ENCODE measurements around the gene NDUFA13.

The NDUFA13 gene

GRCh38 chr19:19549804-19550464, 33.9 kb downstream of the NDUFA13 start:
- DNase-seq = no peak

- no peak for DNase-seq
These were observed 34.5 kb downstream of the NDUFA13 start for GRCh38 chr19:19550485-19550929.

- DNase-seq = no peak
These were observed 35.2 kb downstream of the NDUFA13 start for GRCh38 chr19:19550972-19551852.

- DNase-seq = no peak
These were observed 35.8 kb downstream of the NDUFA13 start for GRCh38 chr19:19551853-19552192.

DNA sequence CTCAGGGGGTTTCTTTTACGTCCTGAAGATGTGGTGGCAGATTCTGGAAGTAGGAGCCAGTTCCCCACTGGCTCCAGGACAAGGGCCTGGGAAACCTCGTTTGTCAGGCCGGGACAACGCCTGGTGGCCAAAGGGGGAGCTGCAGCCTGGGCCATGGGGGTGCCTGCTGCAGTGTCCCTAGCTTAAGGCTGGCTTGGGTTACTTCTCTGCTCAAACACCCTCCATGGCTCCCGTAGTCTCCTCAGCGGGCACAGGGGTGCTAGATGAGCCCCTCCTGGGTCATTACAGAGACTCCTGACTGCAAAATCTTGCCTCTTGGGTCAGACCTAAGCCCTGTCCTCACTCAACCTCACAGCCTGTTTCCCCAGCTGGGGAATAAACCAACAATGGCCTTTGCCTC, 36.8 kb downstream of the NDUFA13 start:
- no peak for DNase-seq

- no peak for DNase-seq
These were observed 37.6 kb downstream of the NDUFA13 start for GRCh38 chr19:19553670-19554069.

DNA sequence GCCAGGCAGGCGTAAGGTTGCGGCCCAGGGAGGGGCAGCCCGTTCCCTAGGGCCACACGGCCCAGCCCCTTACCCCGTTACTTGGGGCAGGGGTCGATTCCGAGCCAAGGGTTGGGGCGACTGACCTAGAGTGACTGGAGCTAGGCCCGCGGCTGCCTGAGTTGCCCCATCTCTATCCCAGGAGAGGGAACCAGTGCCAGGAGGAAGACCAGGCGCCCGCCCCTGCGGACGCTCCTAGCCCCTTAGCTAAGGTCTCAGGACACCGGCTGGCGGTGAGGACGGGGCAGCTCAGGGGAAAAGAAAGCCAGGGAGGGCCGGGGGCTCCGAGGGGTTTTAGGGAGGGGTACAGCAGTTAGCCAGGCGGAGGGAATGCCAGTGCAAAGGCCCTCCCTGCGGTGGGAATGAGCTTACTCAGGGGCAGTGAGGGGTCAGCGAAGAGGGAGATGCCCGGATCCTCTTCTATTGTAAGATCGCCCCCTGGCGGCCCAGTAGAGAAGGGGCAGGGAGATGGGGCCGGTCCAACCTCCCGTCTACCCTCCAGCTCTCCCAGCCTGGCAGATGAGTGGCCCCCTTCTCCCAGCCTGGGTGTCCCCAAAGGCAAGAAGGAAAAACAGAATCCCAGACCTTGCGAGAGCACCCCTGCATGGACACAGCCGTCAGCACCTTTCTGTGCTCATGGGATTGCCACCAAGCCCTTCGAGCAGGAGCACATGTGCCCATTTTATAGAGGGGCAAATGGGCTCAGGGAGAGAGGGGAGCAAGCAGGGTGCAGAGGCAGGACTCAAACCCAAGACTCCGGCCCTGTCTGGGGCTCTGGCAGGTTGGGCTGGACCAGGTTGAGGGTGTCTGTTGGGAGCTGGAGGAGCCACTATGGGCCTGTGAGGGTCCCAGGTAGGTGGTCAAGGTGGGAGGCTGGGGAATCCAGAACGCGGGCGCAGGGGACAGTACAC, 38.3 kb downstream of the NDUFA13 start:
- DNase-seq = peak; percentile 70

DNA sequence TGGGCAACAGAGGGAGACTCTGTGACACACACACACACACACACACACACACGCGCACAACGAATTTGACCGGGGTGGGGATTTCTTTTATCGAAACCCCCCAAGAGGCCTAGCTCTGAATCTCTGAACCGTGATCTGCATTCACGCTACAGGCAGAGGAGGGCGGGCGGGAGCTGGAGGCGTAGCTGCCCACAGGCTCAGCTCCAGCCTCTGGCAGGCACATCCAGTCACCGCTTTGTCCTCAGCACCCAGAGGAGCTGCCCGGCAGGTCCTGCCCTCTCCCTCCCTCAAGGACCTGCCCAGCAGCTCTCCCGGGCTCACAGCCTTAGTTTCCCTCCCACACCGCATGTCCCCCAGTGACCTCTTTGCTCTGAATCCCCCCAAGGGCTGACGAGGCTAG, 42.0 kb downstream of the NDUFA13 start:
- no peak for DNase-seq

DNA sequence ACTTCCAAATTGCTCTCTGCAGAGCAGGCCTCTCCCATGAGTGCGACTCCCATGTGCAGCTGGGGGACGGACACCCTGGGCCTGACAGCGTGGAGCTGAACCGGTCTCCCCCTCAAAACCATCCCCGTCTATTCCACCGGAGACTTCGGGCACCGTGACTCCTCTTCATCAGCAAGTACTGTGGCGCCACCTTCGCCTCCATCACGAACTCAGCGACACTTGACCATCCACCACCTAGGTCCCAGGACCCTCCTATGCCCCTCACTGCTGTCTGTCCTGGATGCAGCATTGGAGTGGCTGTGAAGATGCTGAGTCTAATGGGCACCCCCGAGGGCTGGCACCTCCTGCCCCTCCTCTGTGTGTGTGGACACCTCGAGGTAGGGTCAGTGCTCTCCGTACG, 42.6 kb downstream of the NDUFA13 start:
- DNase-seq = no peak

GRCh38 chr19:19559931-19560330, 43.9 kb downstream of the NDUFA13 start:
- DNase-seq = no peak

- no peak for DNase-seq
These were observed 46.1 kb downstream of the NDUFA13 start for GRCh38 chr19:19561946-19562664.

GRCh38 chr19:19562665-19563347, 46.8 kb downstream of the NDUFA13 start:
- peak; percentile 21 for DNase-seq

DNA sequence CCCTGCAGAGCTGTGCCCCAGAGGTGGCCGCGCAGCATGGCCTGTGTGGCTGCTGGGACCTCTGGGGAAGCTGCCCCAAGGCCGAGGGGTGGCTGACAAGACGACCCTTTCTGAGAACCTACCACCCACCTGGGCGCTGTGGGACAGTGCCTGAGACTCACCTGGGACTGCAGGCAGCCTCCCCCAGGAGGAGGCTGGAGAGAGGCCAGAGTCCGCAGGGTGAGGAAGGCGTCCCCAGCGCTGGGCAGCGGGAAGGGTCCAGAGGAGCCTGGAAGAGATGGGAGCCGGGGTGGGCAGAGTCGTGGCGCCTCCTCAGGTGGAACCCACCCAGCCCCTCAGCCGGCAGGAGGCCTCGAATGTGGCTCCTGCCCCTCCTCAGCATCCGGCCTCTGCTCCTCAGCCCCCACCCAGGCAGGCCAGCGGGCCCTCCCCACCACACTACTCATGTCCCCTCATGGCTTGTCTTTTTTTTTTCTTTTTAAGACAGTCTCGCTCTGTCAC, 47.4 kb downstream of the NDUFA13 start:
- DNase-seq = no peak

- no peak for DNase-seq
These were observed 50.3 kb downstream of the NDUFA13 start for GRCh38 chr19:19566306-19566705.

GRCh38 chr19:19567391-19567790, 51.4 kb downstream of the NDUFA13 start:
- DNase-seq = no peak

- no peak for DNase-seq
These were observed 53.1 kb downstream of the NDUFA13 start for GRCh38 chr19:19568802-19569756.

GRCh38 chr19:19570571-19570970, 54.5 kb downstream of the NDUFA13 start:
- no peak for DNase-seq

GRCh38 chr19:19571071-19571786, 55.2 kb downstream of the NDUFA13 start:
- DNase-seq = no peak

- no peak for DNase-seq
These were observed 59.4 kb downstream of the NDUFA13 start for GRCh38 chr19:19575411-19575810.
